Ishikawa (cell line): Measurements from ENCODE around the gene COPE.

Source experiments
- CEBPB ChIP-seq: IDR thresholded peaks from 2 replicates; pipeline ENCODE4 v1.6.1; 2012
- CREB1 ChIP-seq: IDR thresholded peaks from 2 replicates; pipeline ENCODE4 v1.6.1; 2012; ENCODE audit warnings: low read depth
- EGR1 ChIP-seq: IDR thresholded peaks from 2 replicates; pipeline ENCODE4 v1.6.1; 2012
- EP300 ChIP-seq: IDR thresholded peaks from 2 replicates; pipeline ENCODE4 v1.6.1; 2012; ENCODE audit warnings: borderline replicate concordance
- FOXM1 ChIP-seq: IDR thresholded peaks from 2 replicates; pipeline ENCODE4 v1.6.1; 2012; ENCODE audit warnings: low read depth, borderline replicate concordance
- MAX ChIP-seq: IDR thresholded peaks from 2 replicates; pipeline ENCODE4 v1.6.1; 2012
- NFIC ChIP-seq: IDR thresholded peaks from 2 replicates; pipeline ENCODE4 v1.6.1; 2012
- RAD21 ChIP-seq: IDR thresholded peaks from 2 replicates; pipeline ENCODE4 v1.6.1; 2012; ENCODE audit warnings: low read depth
- REST ChIP-seq: IDR thresholded peaks from 2 replicates; pipeline ENCODE4 v1.6.1; 2012; ENCODE audit warnings: low read depth, mild to moderate bottlenecking
- TAF1 ChIP-seq: IDR thresholded peaks from 2 replicates; pipeline ENCODE4 v1.6.1; 2012; ENCODE audit warnings: low read depth, mild to moderate bottlenecking
- TCF12 ChIP-seq: IDR thresholded peaks from 2 replicates; pipeline ENCODE4 v1.6.1; 2012; ENCODE audit warnings: low read depth
- TEAD4 ChIP-seq: IDR thresholded peaks from 2 replicates; pipeline ENCODE4 v1.6.1; 2012
- USF1 ChIP-seq: IDR thresholded peaks from 2 replicates; pipeline ENCODE4 v1.6.1; 2012
- YY1 ChIP-seq: IDR thresholded peaks from 2 replicates; pipeline ENCODE4 v1.6.1; 2012; ENCODE audit warnings: low read depth
- ZBTB7A ChIP-seq: IDR thresholded peaks from 2 replicates; pipeline ENCODE4 v1.6.1; 2012; ENCODE audit warnings: low read depth

COPE gene

GRCh38 chr19:18894254-18895037, 24.7 kb downstream of the COPE start:
- TF ChIP-seq CREB1 (no peak), NFIC (no peak), REST (no peak), TAF1 (no peak), USF1 (no peak), EGR1 (no peak), YY1 (no peak), CEBPB (no peak), TEAD4 (no peak)

- TF ChIP-seq CREB1 (no peak), ZBTB7A (no peak), TCF12 (no peak), RAD21 (no peak), TEAD4 (no peak)
Observed at GRCh38 chr19:18893587-18894253, 25.5 kb downstream of the COPE start.

GRCh38 chr19:18889949-18890745, 29.0 kb downstream of the COPE start:
- TF ChIP-seq YY1 (no peak), TAF1 (no peak), EP300 (no peak), ZBTB7A (no peak), NFIC (no peak), RAD21 (no peak), CEBPB (no peak), MAX (no peak)

GRCh38 chr19:18886972-18887371, 32.2 kb downstream of the COPE start:
- TF ChIP-seq RAD21 (no peak), REST (no peak), CEBPB (no peak), TAF1 (no peak)

GRCh38 chr19:18883526-18884304, 35.5 kb downstream of the COPE start:
- TF ChIP-seq CEBPB (no peak), USF1 (no peak), CREB1 (no peak), EGR1 (no peak), TAF1 (no peak), RAD21 (no peak), FOXM1 (no peak), YY1 (no peak), NFIC (no peak), TEAD4 (no peak), ZBTB7A (no peak), REST (no peak), MAX (no peak), TCF12 (no peak), EP300 (no peak)
